H9 (cell line): ENCODE results near the gene SLC45A1. TPM values are rescaled to one million over a fixed set of nuclear protein-coding genes. Genes with fewer than 3 reads are reported as not detected.

Experiments
- DNase-seq: peaks from one replicate; pipeline ENCODE4 v3.0.0-alpha.2; 2017
- H2AFZ ChIP-seq: one replicate; pipeline ENCODE4 v1.6.1; 2013; ENCODE audit warnings: mild to moderate bottlenecking, low read length, control low read depth, moderate library complexity
- H2AK5ac ChIP-seq: 2 replicates; pipeline ENCODE4 v1.6.1; 2013; ENCODE audit warnings: low read length, control low read depth, mixed read lengths; ENCODE audit not compliant: insufficient read length
- H2BK120ac ChIP-seq: one replicate; pipeline ENCODE4 v1.6.1; 2013; ENCODE audit warnings: low read depth, mild to moderate bottlenecking, low read length, control low read depth, inconsistent platforms; ENCODE audit not compliant: poor library complexity, severe bottlenecking
- H2BK12ac ChIP-seq: 2 replicates; pipeline ENCODE4 v1.6.1; 2013; ENCODE audit warnings: low read length, control low read depth, mixed read lengths, low read depth; ENCODE audit not compliant: insufficient read length
- H2BK15ac ChIP-seq: 2 replicates; pipeline ENCODE4 v1.6.1; 2013; ENCODE audit warnings: low read depth, low read length, control low read depth
- H2BK20ac ChIP-seq: one replicate; pipeline ENCODE4 v1.6.1; 2013; ENCODE audit warnings: low read depth, mild to moderate bottlenecking, low read length, control low read depth, inconsistent platforms; ENCODE audit not compliant: poor library complexity, severe bottlenecking
- H2BK5ac ChIP-seq: 2 replicates; pipeline ENCODE4 v1.6.1; 2013; ENCODE audit warnings: low read length, control low read depth, mixed read lengths; ENCODE audit not compliant: insufficient read length
- H3K14ac ChIP-seq: 2 replicates; pipeline ENCODE4 v1.6.1; 2013; ENCODE audit warnings: low read length, control low read depth; ENCODE audit not compliant: insufficient read depth
- H3K18ac ChIP-seq: 2 replicates; pipeline ENCODE4 v1.6.1; 2013; ENCODE audit warnings: low read depth, mild to moderate bottlenecking, mixed read lengths, low read length, control low read depth; ENCODE audit not compliant: insufficient read length
- H3K23ac ChIP-seq: 2 replicates; pipeline ENCODE4 v1.6.1; 2013; ENCODE audit warnings: low read length, control low read depth, mixed read lengths, low read depth; ENCODE audit not compliant: insufficient read length
- H3K23me2 ChIP-seq: 2 replicates; pipeline ENCODE4 v1.6.1; 2013; ENCODE audit warnings: low read depth, mild to moderate bottlenecking, mixed read lengths, low read length, control low read depth; ENCODE audit not compliant: insufficient read length, poor library complexity, severe bottlenecking
- H3K27ac ChIP-seq: 2 replicates; pipeline ENCODE4 v1.5.1; 2013; ENCODE audit warnings: low read length, control low read depth, mixed read lengths, low read depth; ENCODE audit not compliant: insufficient read length
- H3K27me3 ChIP-seq: 2 replicates; pipeline ENCODE4 v1.6.1; 2013; ENCODE audit warnings: low read length, control low read depth, inconsistent platforms; ENCODE audit not compliant: insufficient read depth
- H3K4ac ChIP-seq: 2 replicates; pipeline ENCODE4 v1.6.1; 2013; ENCODE audit warnings: low read depth, mild to moderate bottlenecking, control low read depth, inconsistent platforms, low read length, moderate library complexity
- H3K4me1 ChIP-seq: 2 replicates; pipeline ENCODE4 v1.6.1; 2013; ENCODE audit warnings: low read length, control low read depth, inconsistent platforms; ENCODE audit not compliant: insufficient read depth
- H3K4me2 ChIP-seq: 2 replicates; pipeline ENCODE4 v1.6.1; 2013; ENCODE audit warnings: low read length, control low read depth, mixed read lengths; ENCODE audit not compliant: insufficient read length, insufficient read depth
- H3K56ac ChIP-seq: 2 replicates; pipeline ENCODE4 v1.6.1; 2013; ENCODE audit warnings: low read depth, mild to moderate bottlenecking, mixed read lengths, low read length, control low read depth; ENCODE audit not compliant: insufficient read length
- H3K79me1 ChIP-seq: 2 replicates; pipeline ENCODE4 v1.6.1; 2013; ENCODE audit warnings: low read depth, mild to moderate bottlenecking, moderate library complexity, low read length, control low read depth, inconsistent platforms; ENCODE audit not compliant: insufficient read depth, poor library complexity, severe bottlenecking
- H3K79me2 ChIP-seq: 2 replicates; pipeline ENCODE4 v1.6.1; 2013; ENCODE audit warnings: low read length, control low read depth, inconsistent platforms; ENCODE audit not compliant: insufficient read depth
- H3K9ac ChIP-seq: 2 replicates; pipeline ENCODE4 v1.6.1; 2013; ENCODE audit warnings: low read length, control low read depth, mixed read lengths; ENCODE audit not compliant: insufficient read length; ENCODE audit errors: extremely low read depth
- H3K9me3 ChIP-seq: one replicate; pipeline ENCODE4 v1.6.1; 2013; ENCODE audit warnings: low read depth, low read length, inconsistent platforms; ENCODE audit not compliant: control insufficient read depth
- H3T11ph ChIP-seq: one replicate; pipeline ENCODE4 v1.6.1; 2013; ENCODE audit warnings: mild to moderate bottlenecking, low read length, control low read depth, inconsistent platforms
- H4K20me1 ChIP-seq: one replicate; pipeline ENCODE4 v1.6.1; 2013; ENCODE audit not compliant: control insufficient read depth, insufficient read length, insufficient read depth
- H4K5ac ChIP-seq: 2 replicates; pipeline ENCODE4 v1.6.1; 2013; ENCODE audit warnings: low read depth, mild to moderate bottlenecking, mixed read lengths, low read length, control low read depth; ENCODE audit not compliant: insufficient read length
- H4K8ac ChIP-seq: replicated peaks from 2 replicates; pipeline ENCODE4 v1.6.1; 2013; ENCODE audit warnings: low read length, control low read depth, mixed read lengths, low read depth; ENCODE audit not compliant: insufficient read length
- H4K91ac ChIP-seq: 2 replicates; pipeline ENCODE4 v1.6.1; 2013; ENCODE audit warnings: low read depth, mild to moderate bottlenecking, moderate library complexity, mixed read lengths, low read length, control low read depth; ENCODE audit not compliant: insufficient read length
- H3K27ac Mint-ChIP-seq, 3 experiments: 2 replicates in 2 of 3; 3 replicates in 1 of 3; pipeline ENCODE4 v1.8.0; 2020 to 2021; ENCODE audit warnings: mixed read lengths in 3 of 3, mild to moderate bottlenecking in 1 of 3, moderate library complexity in 1 of 3
- H3K27me3 Mint-ChIP-seq: 2 replicates; pipeline ENCODE4 v1.8.0; 2021; ENCODE audit warnings: low read depth, mild to moderate bottlenecking, moderate library complexity, mixed read lengths
- H3K36me3 Mint-ChIP-seq, 3 experiments: 2 replicates in 2 of 3; 3 replicates in 1 of 3; pipeline ENCODE4 v1.8.0; 2020 to 2021; ENCODE audit warnings: low read depth in 3 of 3, mixed read lengths in 3 of 3; ENCODE audit not compliant: insufficient read depth in 1 of 3
- H3K4me1 Mint-ChIP-seq, 2 experiments: 2 replicates each; pipeline ENCODE4 v1.8.0; 2020; ENCODE audit warnings: mixed read lengths in 2 of 2
- H3K4me3 Mint-ChIP-seq, 2 experiments: 2 replicates in 1 of 2; 3 replicates in 1 of 2; pipeline ENCODE4 v1.8.0; 2020 to 2021; ENCODE audit warnings: mild to moderate bottlenecking in 2 of 2, mixed read lengths in 2 of 2, moderate library complexity in 1 of 2
- H3K9me3 Mint-ChIP-seq, 2 experiments: 2 replicates in 1 of 2; 3 replicates in 1 of 2; pipeline ENCODE4 v1.8.0; 2020; ENCODE audit warnings: mild to moderate bottlenecking in 2 of 2, mixed read lengths in 2 of 2, moderate library complexity in 1 of 2
- WGBS: extraction: QIAGEN DNeasy Blood & Tissue Kit; methylation state at CpG from one replicate; pipeline ENCODE4 v1.1.7; 2013; ENCODE audit warnings: missing lambda C conversion rate, low lambda C conversion rate, mixed read lengths; ENCODE audit not compliant: insufficient read length; ENCODE audit errors: extremely low coverage; 5-methylcytosine and 5-hydroxymethylcytosine counted together
- total RNA-seq: library from RNA; stranded (reverse); gene quantifications from 2 replicates; pipeline ENCODE4 v1.2.1, GENCODE V29; 2021
- TF ChIP-seq, protein P1 (sequence below): fragments of 200-600 bp; sonication (generic); conservative IDR thresholded peaks from 3 replicates; pipeline ENCODE4 v1.8.0; 2021; ENCODE audit warnings: antibody characterized with exemption, mild to moderate bottlenecking

The SLC45A1 gene
- total RNA-seq, 1 experiment from 2014 or later = 0.63 TPM

- Histone ChIP-seq H3K23me2 (no peaks in the 10 kb centered on the region), H2BK5ac (no peak overlapping the region), H3K27me3 (no peaks in the 10 kb centered on the region), H3K18ac (no peak overlapping the region), H2AK5ac (no peak overlapping the region), H2AFZ (no peak overlapping the region), H4K91ac (no peak overlapping the region), H2BK15ac (no peak overlapping the region), H3K9me3 (no peaks in the 10 kb centered on the region), H3K4ac (no peak overlapping the region), H4K8ac (no peak overlapping the region), H4K20me1 (peaks cover 3% of the 10 kb centered on the region), H3K14ac (no peak overlapping the region), H4K5ac (no peak overlapping the region), H3K27ac (no peak overlapping the region), H2BK120ac (no peak overlapping the region), H3K4me1 (no peaks in the 10 kb centered on the region), H3T11ph (no peak overlapping the region), H2BK20ac (no peak overlapping the region), H3K79me1 (no peaks in the 10 kb centered on the region), H3K56ac (no peak overlapping the region), H2BK12ac (no peak overlapping the region), H3K23ac (no peak overlapping the region), H3K4me2 (no peak overlapping the region), H3K79me2 (no peaks in the 10 kb centered on the region), H3K9ac (no peak overlapping the region)
- Mint-ChIP-seq H3K36me3 (peaks cover 48 to 80% (median 73%) of the 10 kb centered on the region in 3 experiments; a peak in 6 of 7 replicates), H3K27ac (peak overlapping the region in 1 of 3 experiments; percentile 91; a peak in 2 of 7 replicates), H3K4me1 (peaks cover 0 to 2% of the 10 kb centered on the region in 2 experiments; a peak in 1 of 4 replicates), H3K27me3 (no peaks in the 10 kb centered on the region; the same call in none of the 2 replicates), H3K4me3 (no peak overlapping the region), H3K9me3 (no peaks in the 10 kb centered on the region)
- no peak for DNase-seq
- TF ChIP-seq, protein P1, sequence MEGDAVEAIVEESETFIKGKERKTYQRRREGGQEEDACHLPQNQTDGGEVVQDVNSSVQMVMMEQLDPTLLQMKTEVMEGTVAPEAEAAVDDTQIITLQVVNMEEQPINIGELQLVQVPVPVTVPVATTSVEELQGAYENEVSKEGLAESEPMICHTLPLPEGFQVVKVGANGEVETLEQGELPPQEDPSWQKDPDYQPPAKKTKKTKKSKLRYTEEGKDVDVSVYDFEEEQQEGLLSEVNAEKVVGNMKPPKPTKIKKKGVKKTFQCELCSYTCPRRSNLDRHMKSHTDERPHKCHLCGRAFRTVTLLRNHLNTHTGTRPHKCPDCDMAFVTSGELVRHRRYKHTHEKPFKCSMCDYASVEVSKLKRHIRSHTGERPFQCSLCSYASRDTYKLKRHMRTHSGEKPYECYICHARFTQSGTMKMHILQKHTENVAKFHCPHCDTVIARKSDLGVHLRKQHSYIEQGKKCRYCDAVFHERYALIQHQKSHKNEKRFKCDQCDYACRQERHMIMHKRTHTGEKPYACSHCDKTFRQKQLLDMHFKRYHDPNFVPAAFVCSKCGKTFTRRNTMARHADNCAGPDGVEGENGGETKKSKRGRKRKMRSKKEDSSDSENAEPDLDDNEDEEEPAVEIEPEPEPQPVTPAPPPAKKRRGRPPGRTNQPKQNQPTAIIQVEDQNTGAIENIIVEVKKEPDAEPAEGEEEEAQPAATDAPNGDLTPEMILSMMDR = no peak
- WGBS = no CpG with 5 or more reads among the region's 44 CpGs
These were observed 41.9 kb downstream of the SLC45A1 start for GRCh38 chr1:8359617-8360481.
